ENCODE data around the gene ZFPM1. TPM values are rescaled to one million over a fixed set of nuclear protein-coding genes. Genes with fewer than 3 reads are reported as not detected.

ZFPM1 gene
- total RNA-seq, 1 experiment from 2014 or later: 3.9 TPM

- TF ChIP-seq POLR2AphosphoS5 (IDR thresholded peaks at IDR 0.05; ENCODE audit: low read depth, low read length): no peak
- H3K4me1 ChIP-seq (ENCODE audit: control insufficient read depth, insufficient read depth, low read length): no peaks in the 10 kb centered on the region
- H3K36me3 ChIP-seq (ENCODE audit: control insufficient read depth, insufficient read depth, low read length): 0 out of 2 replicates have a peak, but pooled peaks cover 2% of the 10 kb centered on the region
- DNase-seq (ENCODE audit: low read depth, low spot score) (no peak), ATAC-seq (no peak)
- ChIA-PET CTCF (no interaction called here), POLR2A (no interaction called here)
- in situ Hi-C loops (cut with HindIII; ENCODE audit: low pct_unique_long_range_greater_than_20kb, low sequenced_read_pairs) (no loop called here), intact Hi-C loops (cut with micrococcal nuclease; ENCODE audit: unreplicated experiment) (no loop called here)
- H3K4me3 ChIP-seq (ENCODE audit: low read depth in 2 of 2, low read length in 2 of 2): no peak overlapping the region
- BruUV-seq (replicated peaks): no TSS peak
- H3K9me3 ChIP-seq (ENCODE audit: control insufficient read depth, insufficient read depth, low read depth, low read length): no peaks in the 10 kb centered on the region
- H3K27me3 ChIP-seq (ENCODE audit: control insufficient read depth, insufficient read depth, low read length): no peaks in the 10 kb centered on the region
- H3K27ac ChIP-seq (ENCODE audit: low read length): no peak overlapping the region
Observed at GRCh38 chr16:88585927-88586581, 133.0 kb downstream of the ZFPM1 start.

Small RNA genes within 50 kb of the gene (microRNA-seq; reads per million reads assigned to microRNA genes)
- gene MIR5189 (ENCODE audit: unreplicated experiment): not detected

Other genes starting within 250 kb of the ZFPM1 start
- 1.3 TPM for gene ZNF469, start 70.3 kb upstream of the ZFPM1 start, total RNA-seq (2021; ENCODE audit: unreplicated experiment)
- gene ZC3H18, start 117.1 kb downstream of the ZFPM1 start, total RNA-seq (2021; ENCODE audit: unreplicated experiment): 45.9 TPM
- gene IL17C, start 185.3 kb downstream of the ZFPM1 start, total RNA-seq (2021; ENCODE audit: unreplicated experiment): not detected
- gene CYBA, start 197.8 kb downstream of the ZFPM1 start, total RNA-seq (2021; ENCODE audit: unreplicated experiment): 233 TPM
- 96.8 TPM for gene MVD, start 209.8 kb downstream of the ZFPM1 start, total RNA-seq (2021; ENCODE audit: unreplicated experiment)
- not detected for gene SNAI3, start 233.2 kb downstream of the ZFPM1 start, total RNA-seq (2021; ENCODE audit: unreplicated experiment)

All from Panc1 (cell line).